ENCODE results near the gene HEBP1.

DNA sequence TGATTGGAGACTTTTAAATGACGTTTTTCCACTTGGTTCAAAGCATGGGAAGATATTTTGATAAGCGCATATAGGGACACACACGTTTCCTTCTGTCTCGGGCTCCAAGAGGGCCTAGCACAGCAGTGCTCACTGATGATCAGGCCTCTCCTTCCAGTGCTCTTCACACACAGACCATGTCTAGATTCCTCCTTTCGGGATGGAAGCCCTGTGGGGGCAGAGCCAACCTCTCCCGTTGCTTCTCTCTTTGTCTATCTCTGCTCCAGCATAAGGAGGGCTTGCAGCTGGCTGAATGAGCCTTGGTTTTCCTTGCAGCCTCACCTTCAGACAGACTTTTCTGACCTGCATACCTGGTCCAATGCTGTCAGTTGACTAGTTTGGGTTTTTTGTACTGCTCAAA lies 70.4 kb downstream of the HEBP1 start:
- TF ChIP-seq POLR2A (IDR thresholded peaks at IDR 0.05) (no peak), EP300 (IDR thresholded peaks at IDR 0.05) (no peak)
- TF ChIP-seq, protein P1, sequence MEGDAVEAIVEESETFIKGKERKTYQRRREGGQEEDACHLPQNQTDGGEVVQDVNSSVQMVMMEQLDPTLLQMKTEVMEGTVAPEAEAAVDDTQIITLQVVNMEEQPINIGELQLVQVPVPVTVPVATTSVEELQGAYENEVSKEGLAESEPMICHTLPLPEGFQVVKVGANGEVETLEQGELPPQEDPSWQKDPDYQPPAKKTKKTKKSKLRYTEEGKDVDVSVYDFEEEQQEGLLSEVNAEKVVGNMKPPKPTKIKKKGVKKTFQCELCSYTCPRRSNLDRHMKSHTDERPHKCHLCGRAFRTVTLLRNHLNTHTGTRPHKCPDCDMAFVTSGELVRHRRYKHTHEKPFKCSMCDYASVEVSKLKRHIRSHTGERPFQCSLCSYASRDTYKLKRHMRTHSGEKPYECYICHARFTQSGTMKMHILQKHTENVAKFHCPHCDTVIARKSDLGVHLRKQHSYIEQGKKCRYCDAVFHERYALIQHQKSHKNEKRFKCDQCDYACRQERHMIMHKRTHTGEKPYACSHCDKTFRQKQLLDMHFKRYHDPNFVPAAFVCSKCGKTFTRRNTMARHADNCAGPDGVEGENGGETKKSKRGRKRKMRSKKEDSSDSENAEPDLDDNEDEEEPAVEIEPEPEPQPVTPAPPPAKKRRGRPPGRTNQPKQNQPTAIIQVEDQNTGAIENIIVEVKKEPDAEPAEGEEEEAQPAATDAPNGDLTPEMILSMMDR (IDR thresholded peaks at IDR 0.05) = no peak

All from upper lobe of left lung (tissue), 4 donors.